Uterus (tissue), 2 donors: ENCODE data around the gene NFATC4.

Source experiments
- POLR2A ChIP-seq, 2 donors: fragments of 450-650 bp; IDR thresholded peaks; one replicate each; pipeline ENCODE4 v1.6.1; 2016; ENCODE audit warnings: antibody characterized with exemption in 2 of 2, mild to moderate bottlenecking in 1 of 2, moderate library complexity in 1 of 2
- TF ChIP-seq, protein P1 (sequence below), 4 experiments: fragments of 200-600 bp in 2 of 4; fragments of 450-650 bp in 2 of 4; sonication (generic) in 2 of 4; IDR thresholded peaks; one replicate each; pipeline ENCODE4 v1.5.1; 2016 to 2019; ENCODE audit warnings: antibody characterized with exemption in 4 of 4, mild to moderate bottlenecking in 2 of 4, moderate library complexity in 1 of 4

DNA sequence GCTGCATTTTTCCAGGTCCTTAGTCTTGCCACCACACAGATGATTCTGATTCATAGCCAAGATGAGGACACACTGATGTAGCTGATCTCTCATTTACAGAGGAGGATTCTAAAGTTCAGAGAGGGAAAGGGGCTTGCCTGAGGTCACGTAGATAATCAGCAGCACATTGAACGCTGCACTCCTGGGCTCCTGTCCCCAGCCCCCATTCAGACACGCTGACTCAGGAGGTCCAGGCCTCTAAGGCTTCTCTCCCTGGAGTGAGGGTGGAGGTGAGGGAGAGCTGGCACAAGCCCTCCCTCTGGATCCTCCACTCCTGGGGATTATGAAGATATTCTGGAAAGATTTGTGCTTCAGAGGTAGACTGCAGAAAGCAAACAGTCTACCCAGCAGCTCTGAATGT, 10.3 kb downstream of the NFATC4 start:
- TF ChIP-seq, protein P1, sequence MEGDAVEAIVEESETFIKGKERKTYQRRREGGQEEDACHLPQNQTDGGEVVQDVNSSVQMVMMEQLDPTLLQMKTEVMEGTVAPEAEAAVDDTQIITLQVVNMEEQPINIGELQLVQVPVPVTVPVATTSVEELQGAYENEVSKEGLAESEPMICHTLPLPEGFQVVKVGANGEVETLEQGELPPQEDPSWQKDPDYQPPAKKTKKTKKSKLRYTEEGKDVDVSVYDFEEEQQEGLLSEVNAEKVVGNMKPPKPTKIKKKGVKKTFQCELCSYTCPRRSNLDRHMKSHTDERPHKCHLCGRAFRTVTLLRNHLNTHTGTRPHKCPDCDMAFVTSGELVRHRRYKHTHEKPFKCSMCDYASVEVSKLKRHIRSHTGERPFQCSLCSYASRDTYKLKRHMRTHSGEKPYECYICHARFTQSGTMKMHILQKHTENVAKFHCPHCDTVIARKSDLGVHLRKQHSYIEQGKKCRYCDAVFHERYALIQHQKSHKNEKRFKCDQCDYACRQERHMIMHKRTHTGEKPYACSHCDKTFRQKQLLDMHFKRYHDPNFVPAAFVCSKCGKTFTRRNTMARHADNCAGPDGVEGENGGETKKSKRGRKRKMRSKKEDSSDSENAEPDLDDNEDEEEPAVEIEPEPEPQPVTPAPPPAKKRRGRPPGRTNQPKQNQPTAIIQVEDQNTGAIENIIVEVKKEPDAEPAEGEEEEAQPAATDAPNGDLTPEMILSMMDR (IDR thresholded peaks at IDR 0.05), result no peak
- TF ChIP-seq POLR2A (IDR thresholded peaks at IDR 0.05), result no peak
